Activated CD4-positive, alpha-beta T cell treated with anti-CD3 and anti-CD28 coated beads, Interleukin-2, amount 50 U/mL, for 48 hours (primary cell): ENCODE results near the gene HM13.
"Not testable (repeated sequence)": the region's sequence is repeated elsewhere in the genome, so short reads cannot be mapped to it uniquely, and the experiment has no call there.

Experiments
- DNase-seq, 2 experiments: peaks; one replicate each; pipeline ENCODE4 v3.0.0-alpha.2; 2020

Gene HM13

DNA sequence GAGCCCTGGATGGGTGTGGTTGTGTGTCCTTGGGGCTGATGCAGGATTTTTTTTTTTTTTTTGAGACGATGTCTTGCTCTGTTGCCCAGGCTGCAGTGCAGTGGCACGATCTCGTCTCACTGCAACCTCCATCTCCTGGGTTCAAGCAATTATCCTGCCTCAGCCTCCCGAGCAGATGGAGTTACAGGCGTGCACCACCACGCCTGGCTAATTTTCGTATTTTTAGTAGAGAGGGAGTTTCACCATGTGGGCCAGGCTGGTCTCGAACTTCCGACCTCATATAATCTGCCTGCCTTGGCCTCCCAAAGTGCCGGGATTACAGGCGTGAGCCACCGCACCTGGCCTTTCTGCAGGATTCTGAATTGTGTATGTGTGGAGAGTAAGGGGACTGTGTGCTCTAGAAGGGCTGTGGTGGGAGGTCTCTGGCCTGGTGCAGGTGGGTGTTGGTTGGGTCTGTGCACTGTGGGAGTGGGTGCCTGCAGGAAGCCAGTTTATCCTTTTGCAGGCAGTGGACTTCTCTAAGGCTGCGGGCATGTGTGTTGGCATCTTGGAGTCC is 79.8 kb downstream of the HM13 start:
- DNase-seq, result no peak

- no peak for DNase-seq
Observed at GRCh38 chr20:31594558-31595379, 80.5 kb downstream of the HM13 start.

GRCh38 chr20:31595380-31595653 is 81.1 kb downstream of the HM13 start:
- no peak for DNase-seq

DNA sequence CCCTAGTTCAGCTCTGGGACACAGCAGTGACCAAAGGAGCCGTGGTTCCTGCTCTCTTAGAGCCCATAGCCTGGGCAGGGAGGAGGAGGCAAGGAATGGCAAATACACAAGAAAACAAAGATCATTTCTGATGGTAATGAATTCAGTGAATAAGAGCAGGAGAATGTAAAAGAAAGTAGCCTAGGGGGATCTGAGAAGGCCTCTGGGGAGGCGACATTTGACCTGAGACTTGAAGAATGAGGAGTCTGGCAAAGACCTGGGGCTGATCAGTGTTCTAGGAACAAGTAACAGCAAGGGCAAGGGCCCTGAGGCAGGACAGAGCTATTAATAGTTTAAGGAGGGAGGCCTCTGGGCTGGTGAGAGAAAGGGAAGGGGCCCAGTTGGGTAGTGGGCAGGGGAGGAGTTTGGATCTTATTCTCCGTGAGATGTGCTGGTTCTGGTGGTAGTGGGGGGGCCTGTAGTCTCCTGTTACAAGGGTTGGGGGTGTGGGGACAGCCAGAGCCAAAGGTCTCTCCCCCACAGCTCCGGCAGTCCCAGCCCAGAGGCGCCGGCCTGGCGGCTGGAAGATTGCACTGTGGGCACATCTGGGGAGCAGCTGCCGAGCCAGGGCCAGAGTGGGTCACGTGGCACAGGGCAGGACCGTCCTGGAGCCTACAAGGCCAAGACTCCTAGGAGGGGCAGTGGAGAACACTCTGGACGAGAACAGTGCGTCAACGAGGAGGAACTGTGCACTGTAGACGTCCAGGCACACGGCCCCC is 81.6 kb downstream of the HM13 start:
- no peak for DNase-seq

GRCh38 chr20:31596412-31596715 is 82.1 kb downstream of the HM13 start:
- not testable (repeated sequence) for DNase-seq

DNA sequence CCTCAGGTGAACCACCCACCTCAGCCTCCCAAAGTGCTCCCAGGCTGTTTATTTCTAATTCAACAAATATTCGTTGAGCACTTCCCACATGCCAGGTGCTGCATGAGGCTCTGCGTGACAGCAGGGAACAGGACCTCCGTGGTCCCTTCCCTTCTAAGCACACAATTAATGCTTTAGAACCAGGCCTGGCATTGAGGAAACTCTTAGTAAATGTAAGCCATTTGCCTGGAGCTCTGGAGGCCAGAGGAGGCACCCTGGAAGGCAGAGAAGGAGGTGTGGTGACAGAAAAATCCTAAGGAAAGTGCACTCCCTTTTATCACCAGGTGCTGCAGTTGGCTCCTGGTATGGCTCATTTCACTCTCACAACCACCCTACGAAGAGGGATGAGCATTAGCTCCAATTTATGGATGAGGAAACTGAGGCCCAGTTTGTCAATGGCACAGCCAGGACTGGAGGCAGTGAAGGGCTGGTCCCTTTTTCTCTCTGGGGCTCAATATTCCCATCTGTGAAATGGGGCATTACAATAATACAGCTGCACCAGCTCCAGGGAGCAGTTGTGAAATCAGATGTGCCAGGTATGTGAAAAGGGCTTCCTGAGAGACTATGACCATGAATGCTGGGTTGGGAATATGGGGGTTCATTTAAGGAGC is 82.7 kb downstream of the HM13 start:
- no peak for DNase-seq

DNA sequence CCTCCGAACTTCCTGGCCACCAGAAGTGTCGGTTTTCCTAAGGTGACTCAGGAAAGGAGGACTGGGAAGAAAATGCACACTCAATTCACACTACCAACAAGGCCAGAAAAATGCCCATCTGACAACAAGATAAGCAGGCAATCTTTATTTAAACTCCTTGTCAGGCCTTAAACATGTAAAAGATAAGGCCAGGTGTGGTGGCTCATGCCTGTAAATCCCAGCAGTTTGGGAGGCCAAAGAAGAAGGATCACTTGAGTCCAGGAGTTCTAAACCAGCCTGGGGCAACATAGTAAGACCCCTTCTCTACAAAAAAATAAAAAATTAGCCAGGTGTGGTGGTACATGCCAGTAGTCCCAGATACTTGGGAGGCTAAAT is 83.2 kb downstream of the HM13 start:
- no peak for DNase-seq

DNA sequence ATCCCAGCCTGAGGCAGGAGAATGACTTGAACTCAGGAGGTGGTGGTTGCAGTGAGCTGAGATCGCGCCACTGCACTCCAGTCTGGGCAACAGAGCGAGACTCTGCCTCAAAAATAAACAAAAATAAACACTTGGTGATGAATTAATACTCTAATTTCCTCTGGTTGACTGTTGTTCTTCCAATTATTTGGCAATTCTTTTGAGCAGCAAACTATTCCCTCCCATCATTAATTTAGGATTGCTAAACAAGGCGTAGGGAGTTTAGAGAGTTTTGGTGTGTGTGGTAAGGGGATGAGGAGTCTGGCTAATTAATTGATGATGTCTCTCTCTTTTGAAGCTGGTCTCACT is 88.2 kb downstream of the HM13 start:
- no peak for DNase-seq

DNA sequence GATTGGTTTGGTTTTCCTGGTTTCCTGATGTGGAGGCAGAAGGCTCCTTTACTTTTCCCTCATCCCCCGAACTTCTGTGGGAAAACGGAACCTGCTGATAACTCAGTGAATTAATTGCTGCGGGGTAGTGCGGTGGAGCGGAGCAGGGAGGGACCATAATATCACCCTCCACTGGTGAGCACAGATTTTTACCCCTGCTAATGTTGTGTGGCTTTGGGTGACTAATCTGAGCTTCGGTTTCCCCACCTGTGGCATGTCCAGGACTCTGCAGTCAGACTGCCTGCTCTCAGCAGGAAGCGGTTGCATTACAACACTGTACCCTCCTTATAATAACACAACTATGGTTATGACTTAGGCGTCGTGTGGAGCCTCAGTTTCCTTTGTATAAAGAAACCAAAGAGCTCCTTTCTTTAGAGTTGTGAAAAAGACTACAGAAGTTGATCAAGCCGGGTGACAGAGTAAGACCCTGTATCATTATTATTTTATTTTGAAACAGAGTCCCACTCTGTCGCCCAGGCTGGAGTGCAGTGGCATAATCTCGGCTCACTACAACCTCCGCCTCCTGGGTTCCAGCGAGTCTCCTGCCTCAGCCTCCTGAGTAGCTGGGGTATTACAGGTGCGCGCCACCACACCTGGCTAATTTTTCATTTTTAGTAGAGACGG is 88.7 kb downstream of the HM13 start:
- DNase-seq, result peak; percentile 58 to 62

GRCh38 chr20:31603822-31604566 is 89.8 kb downstream of the HM13 start:
- DNase-seq, result peak; percentile 73 to 84

GRCh38 chr20:31604567-31605030 is 90.4 kb downstream of the HM13 start:
- DNase-seq, result no peak

DNA sequence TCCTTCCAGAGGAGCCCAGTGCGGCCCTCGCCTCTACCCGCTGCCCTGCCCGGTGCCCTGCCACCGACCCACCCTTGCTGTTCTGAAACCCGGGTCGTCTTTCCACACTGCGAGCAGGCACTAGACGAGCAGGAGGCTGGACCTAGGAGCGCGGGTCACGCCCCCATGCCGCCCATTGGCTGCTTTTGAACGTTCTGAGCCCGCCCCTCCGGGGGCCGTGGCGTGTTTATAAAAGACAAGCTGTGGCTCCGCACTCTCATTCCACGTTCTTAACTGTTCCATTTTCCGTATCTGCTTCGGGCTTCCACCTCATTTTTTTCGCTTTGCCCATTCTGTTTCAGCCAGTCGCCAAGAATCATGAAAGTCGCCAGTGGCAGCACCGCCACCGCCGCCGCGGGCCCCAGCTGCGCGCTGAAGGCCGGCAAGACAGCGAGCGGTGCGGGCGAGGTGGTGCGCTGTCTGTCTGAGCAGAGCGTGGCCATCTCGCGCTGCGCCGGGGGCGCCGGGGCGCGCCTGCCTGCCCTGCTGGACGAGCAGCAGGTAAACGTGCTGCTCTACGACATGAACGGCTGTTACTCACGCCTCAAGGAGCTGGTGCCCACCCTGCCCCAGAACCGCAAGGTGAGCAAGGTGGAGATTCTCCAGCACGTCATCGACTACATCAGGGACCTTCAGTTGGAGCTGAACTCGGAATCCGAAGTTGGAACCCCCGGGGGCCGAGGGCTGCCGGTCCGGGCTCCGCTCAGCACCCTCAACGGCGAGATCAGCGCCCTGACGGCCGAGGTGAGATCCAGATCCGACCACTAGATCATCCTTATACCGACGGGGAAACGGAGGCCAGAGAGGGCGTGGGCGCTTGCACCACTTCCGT is 91.0 kb downstream of the HM13 start, which contains the start of gene ID1:
TSS of gene ID1 (plus strand) at position 259 of the 871 bp plus-strand sequence. CDS start at position 358, 99 bp downstream.
- DNase-seq, result peak; percentile 91 to 93

DNA sequence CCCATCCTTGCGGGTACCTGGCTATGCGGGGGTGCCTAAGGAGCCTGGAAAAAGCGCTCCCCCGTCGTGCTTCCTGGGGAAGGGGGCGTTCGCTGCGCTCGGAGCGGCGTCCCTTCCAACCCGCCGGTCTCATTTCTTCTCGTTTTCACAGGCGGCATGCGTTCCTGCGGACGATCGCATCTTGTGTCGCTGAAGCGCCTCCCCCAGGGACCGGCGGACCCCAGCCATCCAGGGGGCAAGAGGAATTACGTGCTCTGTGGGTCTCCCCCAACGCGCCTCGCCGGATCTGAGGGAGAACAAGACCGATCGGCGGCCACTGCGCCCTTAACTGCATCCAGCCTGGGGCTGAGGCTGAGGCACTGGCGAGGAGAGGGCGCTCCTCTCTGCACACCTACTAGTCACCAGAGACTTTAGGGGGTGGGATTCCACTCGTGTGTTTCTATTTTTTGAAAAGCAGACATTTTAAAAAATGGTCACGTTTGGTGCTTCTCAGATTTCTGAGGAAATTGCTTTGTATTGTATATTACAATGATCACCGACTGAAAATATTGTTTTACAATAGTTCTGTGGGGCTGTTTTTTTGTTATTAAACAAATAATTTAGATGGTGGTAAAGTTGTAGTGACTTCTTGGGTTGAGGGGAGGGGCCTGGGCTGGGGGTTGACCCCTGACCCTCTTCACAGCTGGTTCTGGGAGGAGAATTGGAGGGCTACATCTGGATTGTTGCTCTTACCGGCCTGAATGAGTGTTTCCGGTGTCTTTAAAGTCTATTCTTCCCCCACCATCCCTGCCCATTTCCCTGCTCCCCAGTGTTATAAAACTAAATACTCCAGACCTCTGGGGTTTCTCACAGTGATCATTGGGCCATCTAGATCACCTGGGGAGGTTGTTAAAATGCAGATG is 91.9 kb downstream of the HM13 start:
- DNase-seq, result peak; percentile 11 to 35

GRCh38 chr20:31606804-31607639 is 92.8 kb downstream of the HM13 start:
- DNase-seq, result no peak

GRCh38 chr20:31607640-31608250 is 93.5 kb downstream of the HM13 start:
- no peak for DNase-seq

- no peak for DNase-seq
Observed at GRCh38 chr20:31608251-31608945, 94.2 kb downstream of the HM13 start.

DNA sequence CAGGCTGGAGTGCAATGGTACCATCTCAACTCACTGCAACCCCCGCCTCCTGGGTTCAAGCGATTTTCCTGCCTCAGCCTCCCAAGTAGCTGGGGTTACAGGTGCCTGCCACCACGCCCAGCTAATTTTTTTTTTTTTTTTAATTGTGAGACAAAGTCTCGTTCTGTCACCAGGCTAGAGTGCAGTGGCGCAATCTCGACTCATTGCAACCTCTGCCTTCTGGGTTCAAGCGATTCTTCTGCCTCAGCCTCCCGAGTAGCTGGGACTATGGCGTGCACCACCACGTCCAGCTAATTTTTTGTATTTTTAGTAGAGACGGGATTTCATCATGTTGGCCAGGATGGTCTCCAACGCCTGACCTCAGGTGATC is 98.0 kb downstream of the HM13 start:
- not testable (repeated sequence) for DNase-seq

DNA sequence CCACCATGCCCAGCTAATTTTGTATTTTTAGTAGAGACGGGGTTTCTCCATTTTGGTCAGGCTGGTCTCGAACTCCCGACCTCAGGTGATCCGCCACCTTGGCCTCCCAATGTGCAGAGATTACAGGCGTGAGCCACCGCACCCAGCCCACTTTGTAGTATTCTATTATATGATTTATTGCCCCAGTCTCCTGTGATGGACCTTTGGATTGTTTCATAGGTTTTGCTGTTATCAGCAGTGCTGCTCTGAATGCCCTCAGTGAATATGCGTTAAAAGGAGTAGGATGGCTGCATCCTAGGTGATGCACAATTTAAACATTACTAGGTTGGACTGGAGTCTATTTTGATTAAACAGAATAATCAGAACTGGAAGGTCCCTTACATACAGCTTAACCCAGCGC is 101.2 kb downstream of the HM13 start:
- DNase-seq, result no peak
